Aorta (tissue), 5 donors: ENCODE results near the gene ACSL3. TPM values are rescaled to one million over a fixed set of nuclear protein-coding genes. Genes with fewer than 3 reads are reported as not detected.

Experiments
- ATAC-seq: fragments of 200-7000 bp; cut with Tn5 transposase; one replicate; pipeline ENCODE4 v1.9.1; 2022; ENCODE audit warnings: moderate library complexity; ENCODE audit not compliant: low FRiP score
- DNase-seq, 2 donors: peaks; one replicate each; pipeline ENCODE4 v3.0.0-alpha.2; 2020
- H3K27ac ChIP-seq, 2 donors: one replicate each; pipeline ENCODE4 v1.5.1; 2013; ENCODE audit warnings: low read length in 2 of 2, mild to moderate bottlenecking in 2 of 2, moderate library complexity in 2 of 2, control low read depth in 1 of 2, inconsistent platforms in 1 of 2, low read depth in 1 of 2
- H3K27me3 ChIP-seq, 2 donors: one replicate each; pipeline ENCODE4 v1.6.1; 2013; ENCODE audit warnings: control low read depth in 1 of 2, low read length in 1 of 2, mild to moderate bottlenecking in 1 of 2, moderate library complexity in 1 of 2; ENCODE audit not compliant: insufficient read depth in 2 of 2, control insufficient read depth in 1 of 2
- H3K36me3 ChIP-seq, 2 donors: one replicate each; pipeline ENCODE4 v1.6.1; 2013; ENCODE audit warnings: control low read depth in 1 of 2, low read length in 1 of 2, mild to moderate bottlenecking in 1 of 2; ENCODE audit not compliant: insufficient read depth in 2 of 2, control insufficient read depth in 1 of 2
- H3K4me1 ChIP-seq, 2 donors: one replicate each; pipeline ENCODE4 v1.6.1; 2013; ENCODE audit warnings: low read length in 2 of 2, control low read depth in 1 of 2, mild to moderate bottlenecking in 1 of 2, moderate library complexity in 1 of 2; ENCODE audit not compliant: insufficient read depth in 2 of 2, control insufficient read depth in 1 of 2
- H3K4me3 ChIP-seq, 2 donors: one replicate each; pipeline ENCODE4 v1.5.1; 2013; ENCODE audit warnings: low read length in 2 of 2, control low read depth in 1 of 2, mild to moderate bottlenecking in 1 of 2
- H3K9me3 ChIP-seq: one replicate; pipeline ENCODE4 v1.6.1; 2013; ENCODE audit warnings: mild to moderate bottlenecking, low read length; ENCODE audit not compliant: control insufficient read depth
- WGBS, 2 donors: extraction: QIAGEN DNeasy Blood & Tissue Kit; methylation state at CpG; one replicate each; pipeline ENCODE4 v1.1.7; 2013; 5-methylcytosine and 5-hydroxymethylcytosine counted together
- intact Hi-C, 2 donors: fragments of 100-400 bp; cut with DNase I; formaldehyde crosslinking; loops; one replicate each; pipeline versions ENCODE4 v1.14.2 to v1.15.0; 2022
- polyA plus RNA-seq, 2 donors: library from polyadenylated mRNA; stranded (reverse); fragments of 200-250 nt; gene quantifications; one replicate each; pipeline ENCODE4 v1.2.3, GENCODE V29; 2013
- total RNA-seq, 2 donors: library from RNA; stranded (reverse); fragmentation: NEBNext Ultra II Directional; extraction: Animal tissue kit (Norgen Biotek cat#: 25700); gene quantifications; one replicate each; pipeline ENCODE4 v1.2.1, GENCODE V29; 2021
- donor health status: healthy with polysubstance abuse.
- donor health status: Bipolar disorder and iron deficiency.
- donor health status: DM: no; HTN: no; CAD: no.
- donor health status: DM: no; HTN: no; CAD: no.
- donor health status: DM: yes; HTN: yes; CAD: no.

Gene ACSL3
- total and polyA plus RNA-seq, 4 donors = 14.0 to 69.0 (median 52.9) TPM

DNA sequence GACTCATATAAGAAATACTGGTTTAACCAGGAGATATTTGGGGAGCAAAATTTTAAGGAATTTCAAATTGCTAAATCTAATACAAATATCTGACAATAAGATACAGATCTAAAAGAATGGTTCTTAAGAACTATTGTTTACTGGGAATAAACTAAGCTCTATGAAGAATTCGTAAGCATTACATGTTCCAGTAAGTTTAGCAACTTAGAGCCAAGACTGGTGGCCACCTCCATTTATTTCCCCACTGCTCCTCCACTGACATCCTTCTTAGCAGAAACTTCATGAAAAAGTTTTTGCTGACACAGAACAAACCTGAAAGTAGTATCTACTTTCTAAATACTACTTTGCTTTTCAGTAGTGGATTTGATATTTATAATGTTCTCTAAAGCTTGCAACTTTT is 83.0 kb downstream of the ACSL3 start:
- Histone ChIP-seq H3K36me3 (peaks cover 0 to 2% of the 10 kb centered on the region in 2 donors), H3K4me3 (no peak overlapping the region), H3K4me1 (no peaks in the 10 kb centered on the region), H3K27me3 (no peaks in the 10 kb centered on the region), H3K27ac (no peak overlapping the region), H3K9me3 (no peaks in the 10 kb centered on the region)
- WGBS, 2 donors = 50 to 52% methylated on average over 1 of the region's 1 CpG
- intact Hi-C loops = no loop called here
- DNase-seq = no peak
- no peak for ATAC-seq

DNA sequence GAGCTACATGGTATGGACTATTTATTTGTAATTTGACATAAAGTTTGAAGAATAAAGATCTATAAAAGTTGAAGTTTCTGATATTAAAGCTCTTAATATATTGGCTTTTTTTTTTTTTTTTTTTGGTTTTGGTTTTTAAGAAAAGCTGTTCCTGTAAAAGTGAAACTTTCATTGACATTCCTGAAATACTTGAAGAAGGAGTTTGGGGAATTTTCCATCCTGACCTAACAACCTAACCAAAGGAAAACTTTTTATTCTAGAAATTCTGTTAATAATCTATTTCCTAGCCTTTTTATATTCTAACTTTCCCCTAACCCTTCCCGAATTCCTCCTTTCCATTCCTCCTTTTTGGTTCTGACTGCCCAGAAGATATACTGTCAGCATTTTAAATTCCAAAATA is 83.7 kb downstream of the ACSL3 start:
- ATAC-seq (no peak), DNase-seq (no peak)
- 52 to 53% methylated on average over 1 of the region's 1 CpG for WGBS, 2 donors
- H3K4me1 ChIP-seq = no peaks in the 10 kb centered on the region
- peaks cover 0 to under 1% of the 10 kb centered on the region in 2 donors for H3K36me3 ChIP-seq
- H3K9me3 ChIP-seq = no peaks in the 10 kb centered on the region
- H3K27me3 ChIP-seq = no peaks in the 10 kb centered on the region
- H3K27ac ChIP-seq = no peak overlapping the region
- intact Hi-C loops = no loop called here
- H3K4me3 ChIP-seq = no peak overlapping the region

DNA sequence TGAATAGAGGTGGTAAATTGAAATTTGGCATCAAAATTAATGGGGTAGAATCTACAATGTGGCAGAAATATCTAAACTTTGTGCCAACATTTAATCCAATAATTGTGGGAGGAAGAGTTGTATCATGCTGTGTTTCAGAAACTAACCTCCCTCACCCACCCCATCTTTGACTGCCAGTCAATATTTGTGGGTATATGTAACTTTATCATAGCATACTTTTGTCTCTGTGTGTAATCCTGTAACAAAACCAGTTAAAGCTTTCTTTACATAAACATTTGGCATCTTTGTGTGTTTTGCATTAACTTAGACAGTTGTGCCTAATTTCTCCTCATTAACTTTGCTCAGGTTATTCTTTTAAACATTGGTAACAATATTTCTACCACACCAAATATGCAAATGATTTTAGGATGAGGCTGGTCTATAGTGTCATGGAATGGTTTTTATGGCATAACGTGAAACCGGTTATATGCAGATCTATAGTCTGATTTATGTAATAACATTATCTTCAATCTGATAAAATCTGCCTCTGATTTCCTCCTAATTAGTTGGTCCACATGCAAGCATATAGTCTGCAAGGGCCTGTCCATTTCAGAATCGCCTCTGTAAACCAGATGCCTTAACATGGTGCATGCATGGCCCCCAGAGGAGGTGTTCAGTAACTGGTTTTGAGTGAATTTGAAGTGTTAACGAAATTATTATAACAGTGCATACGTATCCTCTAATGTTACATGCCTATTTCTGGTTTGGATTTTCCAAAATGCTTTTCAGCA is 84.3 kb downstream of the ACSL3 start:
- intact Hi-C loops = no loop called here
- Histone ChIP-seq H3K9me3 (no peaks in the 10 kb centered on the region), H3K4me1 (no peaks in the 10 kb centered on the region), H3K27ac (no peak overlapping the region), H3K36me3 (no peaks in the 10 kb centered on the region), H3K27me3 (no peaks in the 10 kb centered on the region), H3K4me3 (no peak overlapping the region)
- DNase-seq = no peak
- 89 to 93% methylated on average over 5 of the region's 5 CpGs for WGBS, 2 donors
- no peak for ATAC-seq

DNA sequence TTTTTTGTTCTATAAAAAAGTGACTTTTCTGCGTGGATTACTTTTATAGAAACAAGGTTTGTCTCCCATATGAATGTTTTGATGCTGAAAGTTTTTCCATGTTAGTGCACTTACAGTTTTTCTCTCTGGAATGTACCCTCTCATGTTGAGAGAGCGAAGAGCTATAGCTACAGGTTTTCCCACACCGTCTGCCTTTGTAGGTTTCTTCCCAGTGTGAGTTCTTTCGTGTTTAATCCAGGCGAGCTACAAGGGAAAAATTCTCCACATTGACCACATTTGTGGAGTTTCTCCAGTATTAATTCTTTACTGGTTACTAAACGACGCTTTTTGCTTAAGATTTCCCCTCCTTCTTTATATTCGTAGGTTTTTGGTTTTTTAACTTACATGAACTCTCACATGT is 85.1 kb downstream of the ACSL3 start:
- WGBS, 2 donors = 74% methylated on average over 8 of the region's 8 CpGs
- Histone ChIP-seq H3K36me3 (no peaks in the 10 kb centered on the region), H3K4me1 (no peaks in the 10 kb centered on the region), H3K27ac (no peak overlapping the region), H3K27me3 (no peaks in the 10 kb centered on the region), H3K9me3 (no peaks in the 10 kb centered on the region), H3K4me3 (no peak overlapping the region)
- no peak for DNase-seq
- no peak for ATAC-seq
- intact Hi-C loops = no loop called here

DNA sequence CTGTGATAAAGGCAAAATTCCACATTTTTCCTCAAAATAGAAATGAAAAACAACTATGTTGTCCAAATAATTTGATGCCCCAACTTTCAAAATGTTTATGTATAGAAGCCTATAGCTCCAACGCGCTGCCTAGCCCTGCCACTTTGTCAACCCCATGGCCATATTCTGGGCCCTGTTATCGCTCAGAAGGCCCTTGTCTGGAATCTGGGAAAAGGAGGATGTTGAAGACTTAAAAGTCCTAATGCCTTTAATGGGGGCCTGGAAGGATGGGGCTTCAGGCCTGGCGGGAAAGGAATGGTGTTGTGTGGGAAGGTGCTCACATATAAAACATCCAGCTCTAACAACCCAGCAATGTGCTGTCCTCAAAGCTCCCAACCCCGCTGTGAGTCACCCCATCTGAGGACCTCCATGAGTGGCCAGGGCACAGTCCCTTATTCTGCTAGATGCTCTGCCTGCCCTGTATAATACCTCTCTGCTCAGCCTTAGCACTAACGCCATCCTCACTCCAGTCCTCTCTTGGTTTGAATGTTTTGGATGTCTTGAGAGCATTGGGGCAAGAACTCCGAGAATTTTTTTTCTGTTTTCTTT is 86.0 kb downstream of the ACSL3 start:
- ATAC-seq = no peak
- H3K27ac ChIP-seq = no peak overlapping the region
- H3K27me3 ChIP-seq = no peaks in the 10 kb centered on the region
- WGBS, 2 donors = 81% methylated on average over 7 of the region's 7 CpGs
- DNase-seq = no peak
- H3K36me3 ChIP-seq = no peaks in the 10 kb centered on the region
- no peak overlapping the region for H3K4me3 ChIP-seq
- no peaks in the 10 kb centered on the region for H3K9me3 ChIP-seq
- no peaks in the 10 kb centered on the region for H3K4me1 ChIP-seq
- intact Hi-C loops = no loop called here

DNA sequence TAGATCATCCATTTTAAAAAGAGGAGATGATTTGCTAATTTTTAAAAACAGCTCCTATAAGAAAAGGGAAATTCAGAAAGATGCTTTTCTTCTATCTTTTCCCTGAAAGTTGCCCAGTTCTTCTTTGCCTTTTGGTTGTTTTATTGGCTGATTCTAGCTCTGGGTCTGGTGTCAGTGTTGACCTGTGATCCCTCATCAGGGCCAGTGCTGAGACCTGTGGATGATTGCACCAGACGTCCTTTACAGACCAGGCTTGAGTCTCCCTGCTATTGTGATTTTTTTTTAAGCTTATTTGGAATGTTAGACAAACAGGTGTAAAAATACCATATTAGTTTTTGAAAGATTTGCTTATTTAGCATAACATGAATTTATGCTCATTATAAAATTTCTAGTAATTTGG is 88.2 kb downstream of the ACSL3 start:
- intact Hi-C loops = no loop called here
- DNase-seq = no peak
- Histone ChIP-seq H3K4me1 (no peaks in the 10 kb centered on the region), H3K36me3 (no peaks in the 10 kb centered on the region), H3K27ac (no peak overlapping the region), H3K27me3 (no peaks in the 10 kb centered on the region), H3K4me3 (no peak overlapping the region), H3K9me3 (no peaks in the 10 kb centered on the region)
- WGBS, 2 donors = 72 to 84% methylated on average over 1 of the region's 1 CpG
- ATAC-seq = no peak

DNA sequence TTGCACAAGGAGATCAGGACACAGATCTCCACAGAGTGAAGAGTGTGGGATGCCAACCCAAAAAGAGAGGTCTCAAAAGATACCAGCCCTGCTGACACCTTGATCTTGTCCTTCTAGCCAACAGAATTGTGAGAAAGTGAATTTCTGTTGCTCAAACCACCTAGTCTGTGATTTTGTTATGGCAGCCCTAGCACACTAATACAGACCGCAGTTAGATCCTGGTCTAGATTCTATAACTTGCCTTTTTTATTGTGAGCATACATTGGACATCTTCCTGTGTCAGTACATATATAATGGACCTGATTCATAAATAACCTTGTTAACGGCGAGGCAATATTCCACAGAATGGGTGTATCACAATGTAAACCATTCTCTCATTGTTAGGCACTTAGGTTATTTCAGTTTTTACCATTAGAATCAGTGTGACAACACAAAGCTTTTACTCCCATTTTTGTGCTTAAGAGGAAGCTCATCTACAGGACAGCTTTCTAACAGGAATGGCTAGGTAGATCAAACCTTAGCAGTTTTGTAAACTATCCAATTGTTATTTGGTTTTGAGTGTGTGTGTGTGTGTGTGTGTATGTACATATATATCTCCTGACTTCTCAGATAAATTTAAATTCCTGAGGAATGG is 89.0 kb downstream of the ACSL3 start:
- Histone ChIP-seq H3K9me3 (no peaks in the 10 kb centered on the region), H3K4me3 (no peak overlapping the region), H3K36me3 (no peaks in the 10 kb centered on the region), H3K27me3 (no peaks in the 10 kb centered on the region), H3K4me1 (no peaks in the 10 kb centered on the region), H3K27ac (no peak overlapping the region)
- 98% methylated on average over 3 of the region's 3 CpGs for WGBS, 2 donors
- DNase-seq (no peak), ATAC-seq (no peak)
- intact Hi-C loops = no loop called here

DNA sequence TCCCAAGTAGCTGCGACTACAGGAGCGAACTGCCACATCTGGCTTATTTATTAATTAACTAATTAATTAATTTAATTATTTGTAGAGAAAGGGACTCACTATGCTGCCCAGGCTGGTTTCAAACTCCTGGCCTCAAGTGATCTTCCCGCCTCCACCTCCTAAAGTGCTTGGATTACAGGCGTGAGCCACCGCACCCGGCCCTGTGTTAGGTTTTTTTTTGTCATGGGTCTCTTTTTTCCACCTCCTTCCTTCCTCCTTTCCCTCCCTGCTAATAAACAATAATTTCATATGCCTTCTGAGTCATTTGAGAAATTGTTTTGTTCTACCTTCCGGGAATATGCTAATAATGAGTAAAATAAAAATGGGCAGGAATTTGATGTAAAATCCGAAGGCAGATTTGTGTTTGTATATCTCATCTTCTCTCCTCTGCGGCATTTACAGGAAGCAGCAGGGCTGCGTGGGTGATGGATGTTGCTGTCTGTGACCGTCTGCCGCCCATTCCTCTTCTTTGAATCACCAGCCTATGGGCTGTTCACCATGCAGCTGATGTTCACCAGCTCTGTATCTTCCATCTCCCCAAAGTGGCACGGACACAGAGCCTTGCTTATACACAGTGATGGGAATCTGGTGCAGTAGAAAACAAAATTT is 89.9 kb downstream of the ACSL3 start:
- ATAC-seq (no peak), DNase-seq (no peak)
- no peak overlapping the region for H3K27ac ChIP-seq
- no peaks in the 10 kb centered on the region for H3K9me3 ChIP-seq
- H3K4me1 ChIP-seq = no peaks in the 10 kb centered on the region
- 68 to 69% methylated on average over 13 of the region's 13 CpGs for WGBS, 2 donors
- no peak overlapping the region for H3K4me3 ChIP-seq
- H3K27me3 ChIP-seq = no peaks in the 10 kb centered on the region
- intact Hi-C loops = no loop called here
- H3K36me3 ChIP-seq = no peaks in the 10 kb centered on the region
